ENCODE measurements around the gene CLDN7.

CLDN7 gene

GRCh38 chr17:7219229-7219811 lies 43.0 kb downstream of the CLDN7 start:
- DNase-seq (ENCODE audit: low read depth), result no peak

GRCh38 chr17:7218758-7219157 lies 43.5 kb downstream of the CLDN7 start:
- DNase-seq (ENCODE audit: low read depth), result no peak

GRCh38 chr17:7218166-7218565 lies 44.1 kb downstream of the CLDN7 start:
- DNase-seq (ENCODE audit: low read depth), result no peak

GRCh38 chr17:7217113-7217987 lies 44.9 kb downstream of the CLDN7 start:
- DNase-seq (ENCODE audit: low read depth), result peak; percentile 73

GRCh38 chr17:7216242-7217112 lies 45.8 kb downstream of the CLDN7 start:
- no peak for DNase-seq (ENCODE audit: low read depth)

- DNase-seq (ENCODE audit: low read depth), result no peak
Measured at GRCh38 chr17:7215652-7216180, 46.6 kb downstream of the CLDN7 start.

- no peak for DNase-seq (ENCODE audit: low read depth)
Measured at GRCh38 chr17:7215136-7215638, 47.1 kb downstream of the CLDN7 start.

GRCh38 chr17:7214300-7215135 lies 47.8 kb downstream of the CLDN7 start:
- peak; percentile 97 for DNase-seq (ENCODE audit: low read depth)

GRCh38 chr17:7213895-7214299 lies 48.4 kb downstream of the CLDN7 start:
- DNase-seq (ENCODE audit: low read depth), result peak; percentile 86

GRCh38 chr17:7211491-7212273 lies 50.6 kb downstream of the CLDN7 start:
- no peak for DNase-seq (ENCODE audit: low read depth)
